Measurements from ENCODE around the gene ZNF697.

DNA sequence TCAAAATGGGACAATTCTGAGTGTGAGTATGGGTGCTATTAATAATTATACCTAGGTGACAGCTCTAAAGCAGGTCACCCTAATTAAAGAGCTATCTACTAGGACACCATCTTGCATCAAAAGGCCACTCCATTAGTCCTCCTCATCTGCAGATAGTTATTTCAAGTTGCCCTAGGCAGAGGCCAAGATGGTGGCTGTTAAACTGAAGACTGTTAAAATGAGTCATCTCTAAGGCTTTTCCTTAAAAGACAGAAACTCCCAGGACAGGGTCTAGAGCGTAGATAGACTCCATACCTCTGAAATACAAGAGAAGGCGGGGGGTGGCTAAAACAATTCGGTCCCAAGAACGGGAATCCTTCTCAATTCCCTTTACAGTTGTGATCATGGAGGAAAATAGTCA is 4.5 kb upstream of the ZNF697 start:
- no peak for TF ChIP-seq CTCF (IDR thresholded peaks at IDR 0.05)
- TF ChIP-seq POLR2A (IDR thresholded peaks at IDR 0.05): no peak
- TF ChIP-seq POLR2AphosphoS5 (IDR thresholded peaks at IDR 0.05): no peak
